Ureter (tissue), 1 donor: ENCODE measurements around the gene THRA. TPM values are rescaled to one million over a fixed set of nuclear protein-coding genes. Genes with fewer than 3 reads are reported as not detected.
A peak's percentile ranks its signal among the peaks of the same experiment; 100 is the strongest.

Experiments
- DNase-seq: peaks from one replicate; pipeline ENCODE4 v3.0.0-alpha.2; 2020; ENCODE audit warnings: low spot score
- total RNA-seq: library from RNA; stranded (reverse); gene quantifications from one replicate; pipeline ENCODE4 v1.2.4, GENCODE V29; 2023
- donor health status: DM: yes; HTN: yes; CAD: no.

Gene THRA
- total RNA-seq, 1 donor from 2014 or later: 54.7 TPM

DNA sequence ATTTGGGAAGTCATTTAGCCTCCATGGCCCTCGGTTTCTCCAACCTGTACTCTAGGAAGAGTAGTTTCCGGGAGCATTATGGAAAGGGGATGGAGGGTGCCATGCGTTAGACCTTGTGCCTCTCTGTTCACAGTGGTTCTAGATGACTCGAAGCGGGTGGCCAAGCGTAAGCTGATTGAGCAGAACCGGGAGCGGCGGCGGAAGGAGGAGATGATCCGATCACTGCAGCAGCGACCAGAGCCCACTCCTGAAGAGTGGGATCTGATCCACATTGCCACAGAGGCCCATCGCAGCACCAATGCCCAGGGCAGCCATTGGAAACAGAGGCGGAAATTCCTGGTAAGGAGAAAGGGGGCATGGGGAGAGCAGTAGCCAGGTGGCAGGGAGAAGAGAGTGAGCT is 21.7 kb downstream of the THRA start:
- no peak for DNase-seq

DNA sequence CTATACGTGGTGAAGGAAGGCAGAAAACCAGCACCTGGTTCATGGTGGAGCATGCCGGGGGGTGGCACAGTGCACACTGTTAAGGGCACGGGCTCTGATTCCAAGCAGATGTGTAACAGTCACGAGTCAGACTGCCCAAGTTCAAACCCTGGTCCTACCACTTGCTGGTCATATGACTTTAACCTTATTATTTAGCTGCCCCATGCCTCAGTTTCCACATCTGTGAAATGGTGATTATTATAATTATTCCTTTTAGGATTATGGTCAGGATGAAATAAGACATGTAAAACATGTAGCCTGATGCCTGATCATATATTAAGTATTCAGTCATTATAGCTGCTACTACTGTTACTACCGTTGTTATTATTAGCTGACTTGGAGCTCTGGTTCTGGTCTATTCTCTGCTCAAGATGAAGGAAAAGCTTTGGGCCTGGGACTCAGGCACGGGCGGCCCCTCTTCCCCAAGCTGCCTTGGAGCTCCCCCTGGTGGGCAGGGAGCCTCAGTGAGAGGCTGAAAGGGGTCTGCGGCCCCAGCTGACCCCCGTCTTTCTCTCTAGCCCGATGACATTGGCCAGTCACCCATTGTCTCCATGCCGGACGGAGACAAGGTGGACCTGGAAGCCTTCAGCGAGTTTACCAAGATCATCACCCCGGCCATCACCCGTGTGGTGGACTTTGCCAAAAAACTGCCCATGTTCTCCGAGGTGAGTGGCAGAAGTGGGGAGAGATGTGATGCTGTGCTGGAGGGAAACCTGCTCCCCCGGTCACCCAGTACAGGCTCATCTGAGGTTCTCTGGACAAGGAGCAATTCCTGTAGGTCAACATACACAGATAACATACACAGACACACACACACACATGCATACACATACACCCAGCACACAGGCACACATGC is 23.6 kb downstream of the THRA start:
- DNase-seq: peak; percentile 64

DNA sequence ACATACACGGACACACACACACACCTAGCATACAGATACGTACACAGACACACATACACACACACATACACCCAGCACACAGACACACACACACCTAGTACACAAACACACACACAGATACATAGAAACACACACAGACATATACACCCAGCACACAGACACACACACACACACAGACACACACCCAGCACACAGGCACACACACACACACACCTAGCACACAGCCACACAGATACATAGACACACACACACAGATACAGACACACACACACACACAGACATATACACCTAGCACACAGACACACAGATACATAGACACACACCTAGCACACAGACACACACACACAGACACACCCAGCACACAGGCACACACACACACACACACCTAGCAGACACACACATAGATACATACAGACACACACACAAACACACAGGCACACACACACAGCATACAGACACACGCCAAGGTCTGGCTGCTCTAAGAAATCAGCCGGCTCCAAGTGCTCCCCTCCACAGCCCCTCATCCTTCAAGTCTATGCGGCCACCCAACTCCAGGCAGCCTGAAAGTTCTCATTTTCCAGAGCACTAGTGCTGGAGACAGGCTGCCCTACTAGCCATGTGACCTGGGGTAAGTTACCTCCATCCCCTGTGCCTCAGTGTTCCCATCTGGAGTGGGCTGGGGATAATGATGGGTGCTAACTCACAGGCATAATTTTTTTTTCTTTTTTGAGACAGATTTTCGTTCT is 24.5 kb downstream of the THRA start:
- DNase-seq: no peak

DNA sequence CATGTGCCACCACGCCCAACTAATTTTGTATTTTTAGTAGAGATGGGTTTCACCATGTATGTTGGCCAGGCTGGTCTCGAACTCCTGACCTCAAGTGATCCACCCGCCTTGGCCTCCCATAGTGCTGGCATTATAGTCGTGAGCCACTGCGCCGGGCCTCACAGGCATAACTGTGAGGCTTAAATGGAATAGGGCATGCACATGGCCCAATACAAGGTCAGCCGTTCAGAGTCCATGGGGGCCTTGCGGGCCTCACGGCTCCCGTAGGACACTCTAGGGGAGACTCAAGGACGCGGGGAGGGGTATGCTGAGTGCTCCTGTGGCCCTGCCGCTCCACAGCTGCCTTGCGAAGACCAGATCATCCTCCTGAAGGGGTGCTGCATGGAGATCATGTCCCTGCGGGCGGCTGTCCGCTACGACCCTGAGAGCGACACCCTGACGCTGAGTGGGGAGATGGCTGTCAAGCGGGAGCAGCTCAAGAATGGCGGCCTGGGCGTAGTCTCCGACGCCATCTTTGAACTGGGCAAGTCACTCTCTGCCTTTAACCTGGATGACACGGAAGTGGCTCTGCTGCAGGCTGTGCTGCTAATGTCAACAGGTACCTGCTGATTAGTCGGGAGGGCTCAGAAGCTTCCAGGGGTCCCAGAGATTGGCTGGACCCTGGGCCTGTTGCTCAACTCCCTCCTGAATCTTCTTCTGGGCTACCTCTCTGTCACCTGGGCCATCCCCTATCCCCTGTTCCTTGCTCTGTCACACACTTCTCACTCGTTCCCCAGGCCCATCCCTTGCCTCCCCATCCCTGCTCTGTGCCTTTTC is 25.3 kb downstream of the THRA start:
- DNase-seq: peak; percentile 44

DNA sequence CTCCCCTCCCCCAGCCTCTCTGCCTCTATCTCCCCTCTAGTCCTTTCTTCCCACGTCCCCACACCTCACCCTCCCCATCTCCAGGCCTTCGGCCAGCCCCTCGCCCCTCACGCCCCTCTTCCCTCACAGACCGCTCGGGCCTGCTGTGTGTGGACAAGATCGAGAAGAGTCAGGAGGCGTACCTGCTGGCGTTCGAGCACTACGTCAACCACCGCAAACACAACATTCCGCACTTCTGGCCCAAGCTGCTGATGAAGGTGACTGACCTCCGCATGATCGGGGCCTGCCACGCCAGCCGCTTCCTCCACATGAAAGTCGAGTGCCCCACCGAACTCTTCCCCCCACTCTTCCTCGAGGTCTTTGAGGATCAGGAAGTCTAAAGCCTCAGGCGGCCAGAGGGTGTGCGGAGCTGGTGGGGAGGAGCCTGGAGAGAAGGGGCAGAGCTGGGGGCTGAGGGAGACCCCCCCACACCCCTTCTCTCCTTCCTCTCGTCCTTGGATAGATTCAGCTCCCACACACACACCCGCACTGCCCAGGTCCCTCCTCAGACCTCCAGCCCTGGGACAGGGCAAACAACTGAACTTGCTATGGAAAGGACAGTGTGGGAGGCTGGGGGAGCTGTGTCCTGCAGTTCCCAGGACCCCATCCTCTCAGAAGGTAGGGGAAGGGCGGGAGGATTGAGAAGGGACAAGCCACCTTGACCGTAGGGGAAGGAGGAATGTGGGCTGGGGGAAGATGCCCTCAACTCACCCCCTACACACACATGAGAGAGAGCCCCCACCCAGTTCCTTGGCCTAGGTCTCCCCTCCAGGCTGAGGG is 26.5 kb downstream of the THRA start:
- DNase-seq: peak; percentile 43

DNA sequence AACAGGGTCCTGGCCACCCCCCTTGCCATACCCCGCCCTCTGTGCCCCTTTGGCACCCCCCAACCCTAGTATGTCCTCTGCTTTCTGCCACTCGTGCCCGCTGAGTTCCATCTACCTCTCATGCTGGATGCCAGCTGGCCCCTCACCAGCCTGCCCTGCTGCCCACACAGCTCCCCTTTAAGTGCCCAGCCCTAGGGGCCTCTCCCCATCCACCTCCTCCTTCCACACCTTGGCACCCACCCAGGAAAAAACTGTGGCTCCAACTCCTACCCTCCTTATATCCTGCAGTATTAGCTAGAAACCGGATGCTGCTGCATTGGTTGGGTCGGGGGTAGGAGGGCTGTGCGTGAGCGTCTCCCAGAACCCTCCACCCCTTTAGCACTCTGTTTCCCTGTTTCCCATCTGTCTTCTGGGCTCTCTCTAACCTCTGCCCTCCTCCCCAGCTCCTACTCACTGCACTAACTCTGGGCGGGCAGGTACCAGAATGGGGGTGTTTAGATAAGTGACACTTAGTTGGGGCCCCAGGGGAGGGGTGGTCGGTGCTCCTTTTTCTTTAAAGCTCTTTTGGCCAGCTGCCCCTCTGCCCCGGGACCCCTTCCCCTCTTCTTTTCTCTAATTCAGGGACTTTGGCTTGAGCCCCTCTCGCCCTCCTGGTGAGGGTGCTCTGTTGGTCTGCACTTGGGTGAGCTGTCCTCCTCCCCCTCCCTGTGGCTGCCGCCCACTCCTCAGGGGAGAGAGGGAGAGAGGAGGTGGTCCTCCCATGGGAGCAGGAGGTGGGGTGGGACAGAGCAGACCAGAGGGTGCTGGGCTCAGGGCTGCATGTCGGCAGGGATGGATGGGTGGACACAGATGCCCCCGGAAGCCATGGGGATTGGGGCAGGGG is 27.7 kb downstream of the THRA start:
- peak; percentile 53 for DNase-seq

DNA sequence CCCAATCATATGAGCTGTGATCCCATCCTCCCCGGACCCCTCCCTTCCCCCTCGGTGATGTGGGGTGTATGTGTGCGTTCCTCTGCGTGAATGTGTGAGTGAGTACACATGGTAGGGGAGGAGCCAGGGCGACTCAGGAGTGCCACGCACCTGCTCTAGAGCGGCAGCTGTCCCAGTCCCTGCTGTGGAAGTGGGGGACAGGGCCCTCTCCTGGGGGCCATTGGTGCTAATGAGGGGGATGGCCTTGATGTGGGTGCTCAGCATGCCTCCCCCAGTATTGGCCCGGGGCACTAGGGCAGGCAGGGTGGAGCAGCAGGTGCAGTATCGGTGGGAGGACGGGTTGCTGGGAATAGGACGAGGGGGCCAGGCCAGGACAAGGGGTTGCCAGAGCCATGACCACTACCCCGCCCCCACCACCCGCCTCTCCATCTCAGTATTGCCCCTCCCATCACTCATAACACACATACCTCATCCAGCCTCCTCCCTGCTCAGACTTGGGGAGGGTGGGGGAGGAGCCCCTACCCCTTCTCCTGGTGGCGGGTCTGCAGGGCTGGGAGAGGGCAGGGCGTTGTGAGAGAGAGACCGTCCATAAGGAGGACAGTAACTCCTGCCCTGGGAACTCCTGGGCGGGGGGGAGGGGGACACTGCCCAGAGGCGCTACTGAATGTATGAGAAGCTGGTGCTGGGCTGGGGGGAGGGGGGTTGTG is 29.1 kb downstream of the THRA start:
- DNase-seq: peak; percentile 47

DNA sequence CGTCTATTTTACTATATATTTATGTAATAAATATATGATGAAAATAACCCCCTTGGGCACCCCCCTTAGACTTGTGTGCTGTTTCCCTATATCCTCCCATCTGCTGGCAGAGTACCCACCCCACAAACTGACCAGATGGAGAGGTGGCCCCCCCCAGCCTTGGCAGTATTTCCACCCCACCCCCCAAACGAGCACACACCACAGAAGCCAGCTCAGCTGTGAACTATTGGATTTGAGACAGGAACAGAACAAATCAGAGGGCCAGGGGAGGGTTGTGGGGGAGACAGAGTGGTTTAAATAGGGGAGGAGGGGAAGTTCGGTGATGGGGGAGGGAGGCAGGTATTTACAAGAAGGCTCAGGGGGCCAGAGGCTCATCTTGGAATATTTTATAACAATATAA is 29.8 kb downstream of the THRA start:
- peak; percentile 45 for DNase-seq

DNA sequence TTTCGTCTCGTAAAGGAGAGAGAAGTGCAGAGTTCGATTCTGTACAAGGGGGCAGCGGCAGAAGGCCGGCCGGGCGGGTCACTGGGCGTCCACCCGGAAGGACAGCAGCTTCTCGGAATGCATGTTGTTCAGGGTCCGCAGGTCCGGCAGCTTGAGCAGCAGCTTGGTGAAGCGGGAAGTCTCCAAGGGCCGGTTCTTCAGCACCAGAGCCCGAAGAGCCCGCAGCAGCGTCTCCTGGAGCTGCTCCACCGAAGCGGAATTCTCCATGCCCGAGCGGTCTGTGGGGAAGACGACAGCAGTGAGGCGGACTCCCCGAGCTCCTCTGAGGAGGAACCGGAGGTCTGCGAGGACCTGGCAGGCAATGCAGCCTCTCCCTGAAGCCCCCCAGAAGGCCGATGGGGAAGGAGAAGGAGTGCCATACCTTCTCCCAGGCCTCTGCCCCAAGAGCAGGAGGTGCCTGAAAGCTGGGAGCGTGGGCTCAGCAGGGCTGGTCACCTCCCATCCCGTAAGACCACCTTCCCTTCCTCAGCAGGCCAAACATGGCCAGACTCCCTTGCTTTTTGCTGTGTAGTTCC is 30.3 kb downstream of the THRA start:
- DNase-seq: peak; percentile 46

DNA sequence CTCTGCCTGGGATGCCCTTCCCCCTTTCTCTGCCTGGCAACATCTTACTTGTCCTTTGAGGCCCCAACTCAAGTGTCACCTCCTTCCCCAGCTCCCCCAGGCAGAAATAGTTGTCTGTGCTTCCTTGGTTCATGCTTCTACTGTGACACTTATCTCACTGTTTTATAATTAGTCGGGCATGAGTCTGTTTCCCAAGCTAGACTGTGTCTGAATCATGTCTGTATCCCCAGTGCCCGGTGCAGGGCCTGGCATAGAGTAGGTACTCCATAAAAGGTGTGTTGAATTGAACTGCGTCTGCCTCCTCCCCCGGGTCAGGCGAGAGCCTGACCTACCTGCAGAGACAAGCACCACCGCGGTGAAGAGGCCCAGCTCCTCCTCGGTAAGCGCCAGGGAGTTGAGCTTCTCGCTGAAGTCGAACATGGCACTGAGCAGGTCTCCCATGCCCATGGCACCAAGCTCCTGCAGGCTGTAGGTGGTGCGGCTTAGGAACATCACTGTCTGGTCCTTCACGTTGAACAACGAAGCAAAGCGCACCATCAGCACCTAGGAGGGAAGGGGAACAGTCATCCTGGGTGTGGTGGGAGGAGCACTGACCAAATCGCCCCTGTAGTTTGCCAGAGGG is 30.9 kb downstream of the THRA start:
- no peak for DNase-seq

DNA sequence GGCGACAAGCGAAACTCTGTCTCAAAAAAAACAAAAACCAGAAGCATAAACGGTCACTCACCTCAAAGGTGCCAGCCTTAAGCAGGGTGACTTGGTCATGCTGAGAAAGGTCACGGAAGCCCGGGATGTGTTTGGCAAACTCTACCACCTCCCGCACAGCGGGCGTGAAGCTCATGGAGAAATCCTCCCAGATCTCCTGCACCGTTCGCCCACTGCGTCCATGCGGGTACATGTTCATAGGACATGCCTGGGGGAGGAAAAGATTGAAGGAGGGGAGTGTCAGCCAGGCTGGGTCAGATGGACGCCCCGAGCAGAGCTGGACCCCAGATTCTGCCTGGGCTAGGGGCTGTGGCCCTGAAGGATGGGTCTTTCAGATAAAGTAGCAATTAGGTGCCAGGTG is 32.1 kb downstream of the THRA start:
- DNase-seq: no peak

DNA sequence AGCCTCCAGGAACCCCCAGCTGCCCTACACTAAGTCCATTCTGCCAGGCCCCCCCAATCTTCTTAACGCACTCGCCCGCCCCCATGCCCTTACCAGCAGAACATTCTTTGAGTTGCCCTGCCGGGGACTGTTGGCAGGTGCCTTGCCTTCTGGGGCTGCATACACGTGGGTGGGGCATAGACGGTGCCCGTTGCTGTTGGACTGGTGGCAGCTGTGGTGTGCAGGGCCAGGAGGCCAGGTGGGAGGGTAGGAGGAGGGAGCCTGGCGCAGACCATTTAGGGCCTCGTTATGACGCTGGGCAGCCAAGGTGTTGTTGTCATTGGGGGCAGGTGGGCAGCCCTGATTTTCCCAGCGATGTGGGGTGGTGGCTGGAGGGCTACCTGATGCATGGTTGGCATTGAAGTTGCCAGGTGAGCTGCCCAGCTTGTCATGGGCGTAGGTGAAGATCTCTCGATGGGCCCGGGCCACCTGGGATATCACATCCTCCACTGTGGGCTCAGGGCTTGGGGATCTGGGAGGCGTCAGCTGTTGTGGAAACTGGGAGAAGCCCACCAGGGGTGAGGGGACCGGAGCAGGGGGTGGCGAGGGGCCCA is 32.7 kb downstream of the THRA start:
- DNase-seq: no peak

DNA sequence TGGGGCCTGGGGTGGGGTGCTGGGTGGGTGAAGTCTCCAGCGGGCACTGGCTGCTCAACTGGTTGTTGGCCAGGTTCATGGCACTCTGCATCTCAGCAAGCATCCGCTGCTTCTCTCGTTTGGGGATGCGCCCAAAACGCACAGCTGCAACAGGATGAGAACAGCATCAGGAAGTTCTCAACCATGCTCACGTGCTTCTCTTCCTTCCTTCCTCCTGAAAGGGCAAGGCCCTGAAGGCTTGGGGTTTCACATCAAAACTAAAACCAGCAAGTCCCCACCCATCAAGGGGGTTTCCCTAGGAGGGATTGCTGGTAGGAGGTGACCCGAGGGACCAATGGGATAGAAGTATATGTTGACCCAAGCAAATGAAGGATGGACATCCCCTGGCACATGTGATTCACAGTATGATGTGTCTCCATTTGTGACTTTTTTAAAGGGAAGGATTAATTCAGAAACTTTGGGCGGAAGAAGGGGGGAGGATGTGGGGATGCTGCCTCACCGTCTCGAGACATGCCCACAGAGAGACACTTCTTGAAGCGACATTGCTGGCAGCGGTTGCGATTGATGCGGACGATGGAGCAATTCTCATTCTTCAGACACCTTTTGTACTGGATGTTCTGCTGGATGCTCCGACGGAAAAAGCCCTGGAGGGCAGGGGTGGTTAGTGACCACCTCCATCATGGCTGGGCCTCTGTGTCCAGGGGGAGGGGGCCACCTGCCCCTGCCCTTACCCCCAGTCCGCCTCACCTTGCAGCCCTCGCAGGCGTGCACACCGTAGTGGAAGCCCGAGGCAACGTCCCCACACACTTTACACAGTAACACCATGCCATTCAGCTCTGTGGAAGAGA is 33.4 kb downstream of the THRA start:
- DNase-seq: no peak

DNA sequence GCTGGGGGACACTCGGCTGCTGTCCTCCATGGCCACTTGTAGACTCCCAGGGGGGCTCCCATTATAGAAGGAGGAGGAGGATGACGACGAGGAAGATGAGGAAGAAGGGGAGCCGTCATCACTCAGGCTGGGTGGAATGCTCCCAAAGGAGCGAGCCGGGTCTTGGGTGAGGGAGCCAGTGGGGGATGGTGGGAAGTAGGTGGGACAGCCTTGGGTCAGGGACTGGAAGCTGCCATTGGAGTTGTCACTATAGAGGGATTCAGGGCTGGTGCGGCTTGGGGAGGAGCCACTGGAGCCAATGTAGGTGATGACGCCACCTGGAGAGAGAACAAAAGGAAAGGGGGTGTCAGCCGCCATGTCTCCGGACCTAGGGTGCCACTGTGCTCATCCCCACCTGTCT is 34.3 kb downstream of the THRA start:
- DNase-seq: no peak

DNA sequence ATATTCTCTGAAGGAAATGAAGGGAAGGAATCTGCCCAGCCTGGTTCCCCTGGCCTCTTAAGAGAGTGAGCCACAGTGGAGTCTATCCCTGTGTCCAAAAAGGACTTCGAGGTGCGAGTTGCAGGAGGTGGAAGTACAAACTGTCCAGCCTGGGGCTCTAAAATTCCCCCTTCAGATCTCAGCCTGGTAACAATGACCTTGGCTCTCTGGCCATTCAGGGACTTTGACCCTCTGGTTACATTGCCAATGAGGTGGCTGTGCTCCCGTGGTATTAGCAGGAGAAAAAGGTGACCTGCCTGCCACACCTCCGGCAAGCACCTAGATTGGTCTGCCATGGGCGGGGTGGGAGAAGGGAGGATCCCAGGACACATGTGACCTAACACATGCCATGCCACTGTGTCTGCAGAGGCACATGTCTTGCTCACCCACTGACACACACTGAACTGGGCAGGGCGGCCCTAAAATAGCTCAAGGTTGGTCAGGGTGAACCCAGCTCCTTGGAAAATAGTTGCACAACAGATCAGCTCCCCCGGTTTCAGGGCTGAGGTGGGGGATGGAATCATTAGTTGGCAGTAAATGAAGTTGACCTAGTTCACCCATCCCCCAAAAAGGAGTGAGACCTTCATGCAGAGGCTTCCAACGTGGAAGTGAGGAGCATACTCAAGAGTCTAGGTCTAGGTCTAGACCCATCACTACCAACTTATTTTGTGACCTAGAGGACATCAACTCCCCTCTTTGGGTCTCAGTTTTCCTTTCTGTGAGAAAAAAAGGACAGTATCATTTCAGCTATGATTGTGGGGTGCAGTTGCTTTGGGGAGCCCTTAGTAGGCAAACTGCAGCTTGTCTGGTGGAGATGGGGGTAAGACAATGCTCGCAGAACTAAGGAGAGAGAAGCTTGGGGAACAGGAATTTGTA is 35.4 kb downstream of the THRA start:
- DNase-seq: peak; percentile 83

DNA sequence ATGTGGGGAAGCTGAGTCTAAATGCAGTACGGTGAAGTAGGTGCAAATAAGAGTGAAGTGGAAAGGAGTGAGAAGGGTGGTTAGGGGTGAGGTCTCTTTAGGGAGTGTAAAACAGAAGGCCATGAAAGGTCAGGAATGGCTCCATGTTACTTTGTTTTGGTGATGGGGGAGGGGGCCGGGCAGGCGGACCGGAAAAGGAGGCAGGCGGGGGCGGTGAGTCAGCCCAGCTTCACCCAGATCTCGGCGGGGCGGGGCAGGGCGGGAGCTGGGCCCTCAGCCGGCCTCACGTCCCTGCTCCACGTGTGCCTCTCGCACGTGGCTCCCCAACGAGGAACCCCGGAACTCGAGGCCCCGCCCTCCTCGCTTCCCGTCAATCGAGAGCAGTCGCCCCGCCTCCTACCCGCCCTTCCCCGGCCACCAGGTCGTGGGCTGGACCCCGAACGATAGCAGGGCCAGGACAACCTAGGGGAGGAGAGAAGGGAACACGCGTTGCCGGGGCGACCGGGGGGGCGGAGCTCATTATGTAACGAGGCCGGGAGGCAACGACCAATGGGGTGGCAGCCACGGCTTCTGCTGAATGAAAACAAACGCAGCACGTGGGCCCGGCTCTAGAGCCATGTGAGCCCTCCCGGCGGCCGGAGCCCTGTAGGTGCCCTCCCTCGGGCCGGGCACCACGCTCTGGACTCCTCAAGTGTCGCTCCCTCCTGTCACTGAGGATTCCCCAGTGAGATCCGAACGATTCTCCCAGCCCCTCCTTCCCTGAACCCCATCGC is 36.3 kb downstream of the THRA start:
- peak; percentile 100 for DNase-seq
